PC-3 (cell line): ENCODE data around the gene S100A16. TPM values are rescaled to one million over a fixed set of nuclear protein-coding genes. Genes with fewer than 3 reads are reported as not detected.

Experiments
- ATAC-seq: fragments of 200-7000 bp; cut with Tn5 transposase; 2 replicates; pipeline ENCODE4 v1.9.1; 2020; ENCODE audit warnings: mild to moderate bottlenecking, moderate library complexity
- BruUV-seq: library from RNA; stranded (reverse); fragments of 400-500 nt; replicated peaks from 2 replicates; lab custom pipeline; 2021; lab: Mats Ljungman, UMichigan
- CTCF ChIA-PET: fragments of 300-600 bp; sonication (Branson Sonifier 250); formaldehyde crosslinking; loops from one replicate; lab custom pipeline; 2022; ENCODE audit warnings: antibody characterized with exemption; lab: Charles Lee
- POLR2A ChIA-PET: fragments of 300-600 bp; sonication (Branson Sonifier 250); formaldehyde crosslinking; loops from one replicate; lab custom pipeline; 2022; ENCODE audit warnings: antibody characterized with exemption; ENCODE audit not compliant: unreplicated experiment; lab: Charles Lee
- DNase-seq: peaks from one replicate; pipeline ENCODE4 v3.0.0-alpha.2; 2015
- H2AFZ ChIP-seq: fragments of 300-600 bp; sonication (generic); 2 replicates; pipeline ENCODE4 v1.6.0; 2016; ENCODE audit warnings: antibody characterized with exemption, low read length
- H3F3A ChIP-seq: fragments of 300-600 bp; sonication (generic); one replicate; pipeline ENCODE4 v1.6.0; 2017; ENCODE audit warnings: antibody characterized with exemption, low read length, control low read depth, mild to moderate bottlenecking; ENCODE audit not compliant: unreplicated experiment
- H3K27ac ChIP-seq: fragments of 300-600 bp; sonication (generic); 2 replicates; pipeline ENCODE4 v1.5.1; 2016; ENCODE audit warnings: mild to moderate bottlenecking, low read length
- H3K27me3 ChIP-seq: fragments of 300-600 bp; sonication (generic); 2 replicates; pipeline ENCODE4 v1.6.1; 2016; ENCODE audit warnings: low read length, mixed read lengths
- H3K36me3 ChIP-seq: fragments of 300-600 bp; sonication (generic); 2 replicates; pipeline ENCODE4 v1.6.1; 2016; ENCODE audit warnings: low read depth, mixed run types, low read length, mixed read lengths
- H3K4me1 ChIP-seq: fragments of 300-600 bp; sonication (generic); 2 replicates; pipeline ENCODE4 v1.5.1; 2016; ENCODE audit warnings: low read length; ENCODE audit not compliant: insufficient read depth
- H3K4me2 ChIP-seq: fragments of 300-600 bp; sonication (generic); 2 replicates; pipeline ENCODE4 v1.6.0; 2016; ENCODE audit warnings: low read length
- H3K4me3 ChIP-seq: fragments of 300-600 bp; sonication (generic); 2 replicates; pipeline ENCODE4 v1.5.1; 2016; ENCODE audit warnings: mild to moderate bottlenecking, low read length, mixed read lengths
- H3K79me2 ChIP-seq: fragments of 300-600 bp; sonication (generic); 2 replicates; pipeline ENCODE4 v1.6.1; 2017; ENCODE audit warnings: low read length, mixed read lengths
- H3K9ac ChIP-seq: fragments of 300-600 bp; sonication (generic); 2 replicates; pipeline ENCODE4 v1.6.0; 2016; ENCODE audit warnings: mild to moderate bottlenecking, low read length
- H3K9me2 ChIP-seq: fragments of 300-600 bp; sonication (generic); replicated peaks from 2 replicates; pipeline ENCODE4 v1.6.1; 2016; ENCODE audit warnings: mixed run types, low read length, mixed read lengths
- H3K9me3 ChIP-seq: fragments of 300-600 bp; sonication (generic); 2 replicates; pipeline ENCODE4 v1.6.1; 2016; ENCODE audit warnings: low read length, mixed read lengths
- H4K20me1 ChIP-seq: fragments of 300-600 bp; sonication (generic); 2 replicates; pipeline ENCODE4 v1.6.1; 2016; ENCODE audit warnings: low read length, mixed read lengths
- EZH2 ChIP-seq: fragments of 300-600 bp; sonication (generic); IDR thresholded peaks from one replicate; pipeline ENCODE4 v1.6.1; 2017; ENCODE audit warnings: antibody characterized with exemption, mild to moderate bottlenecking, low read length; ENCODE audit not compliant: unreplicated experiment
- EZH2phosphoT487 ChIP-seq: fragments of 300-600 bp; sonication (generic); IDR thresholded peaks from 2 replicates; pipeline ENCODE4 v1.6.1; 2018; ENCODE audit warnings: mild to moderate bottlenecking, antibody characterized with exemption, low read length, borderline replicate concordance
- intact Hi-C: fragments of 100-400 bp; cut with micrococcal nuclease; formaldehyde crosslinking; loops from 2 replicates; pipeline ENCODE4 v1.9.0; 2023
- total RNA-seq: library from RNA; depleted of rRNA; stranded (reverse); fragments of >200 nt; gene quantifications from 2 replicates; pipeline ENCODE4 v1.2.3, GENCODE V29; 2014
- TF ChIP-seq, protein P1 (sequence below): fragments of 300-600 bp; sonication (generic); conservative IDR thresholded peaks from 2 replicates; pipeline ENCODE4 v1.5.1; 2017; ENCODE audit warnings: antibody characterized with exemption, low read depth, mild to moderate bottlenecking, low read length

Gene S100A16
- total RNA-seq, 1 experiment from 2014 or later = 1,254 TPM

DNA sequence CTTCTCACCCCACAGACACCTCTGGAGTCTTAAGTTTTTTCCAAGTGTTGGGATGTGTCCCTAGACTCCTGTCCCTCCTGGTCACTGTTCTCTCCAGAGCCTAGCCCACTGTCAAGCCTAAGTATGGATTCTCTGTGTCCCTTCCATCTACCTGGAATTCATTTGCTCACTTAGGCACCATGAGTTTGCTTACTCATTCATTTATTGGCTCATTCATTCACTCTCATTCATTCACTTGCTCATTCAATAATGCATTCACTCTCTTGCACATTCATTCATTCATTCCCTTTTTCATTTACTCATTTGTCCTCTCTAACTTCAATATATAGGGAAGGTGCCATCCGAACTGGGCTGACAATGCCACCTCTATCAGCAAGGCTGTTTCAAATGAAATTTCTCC lies 1.6 kb downstream of the S100A16 start:
- ATAC-seq (no peak), DNase-seq (no peak)
- Histone ChIP-seq H3K9me3 (no peaks in the 10 kb centered on the region), H3K79me2 (peaks cover 92% of the 10 kb centered on the region), H3K27ac (peak overlapping the region; percentile 100), H3K27me3 (no peaks in the 10 kb centered on the region), H3K36me3 (peaks cover 25% of the 10 kb centered on the region), H2AFZ (no peak overlapping the region), H3K9me2 (no peaks in the 10 kb centered on the region), H3K4me1 (peaks cover 73% of the 10 kb centered on the region), H3F3A (peaks cover 27% of the 10 kb centered on the region), H3K4me2 (peak overlapping the region; percentile 88), H4K20me1 (no peaks in the 10 kb centered on the region), H3K4me3 (peak overlapping the region; percentile 93), H3K9ac (peak overlapping the region; percentile 97)
- intact Hi-C loops = no loop called here
- TF ChIP-seq EZH2 (no peak), EZH2phosphoT487 (no peak)
- TF ChIP-seq, protein P1, sequence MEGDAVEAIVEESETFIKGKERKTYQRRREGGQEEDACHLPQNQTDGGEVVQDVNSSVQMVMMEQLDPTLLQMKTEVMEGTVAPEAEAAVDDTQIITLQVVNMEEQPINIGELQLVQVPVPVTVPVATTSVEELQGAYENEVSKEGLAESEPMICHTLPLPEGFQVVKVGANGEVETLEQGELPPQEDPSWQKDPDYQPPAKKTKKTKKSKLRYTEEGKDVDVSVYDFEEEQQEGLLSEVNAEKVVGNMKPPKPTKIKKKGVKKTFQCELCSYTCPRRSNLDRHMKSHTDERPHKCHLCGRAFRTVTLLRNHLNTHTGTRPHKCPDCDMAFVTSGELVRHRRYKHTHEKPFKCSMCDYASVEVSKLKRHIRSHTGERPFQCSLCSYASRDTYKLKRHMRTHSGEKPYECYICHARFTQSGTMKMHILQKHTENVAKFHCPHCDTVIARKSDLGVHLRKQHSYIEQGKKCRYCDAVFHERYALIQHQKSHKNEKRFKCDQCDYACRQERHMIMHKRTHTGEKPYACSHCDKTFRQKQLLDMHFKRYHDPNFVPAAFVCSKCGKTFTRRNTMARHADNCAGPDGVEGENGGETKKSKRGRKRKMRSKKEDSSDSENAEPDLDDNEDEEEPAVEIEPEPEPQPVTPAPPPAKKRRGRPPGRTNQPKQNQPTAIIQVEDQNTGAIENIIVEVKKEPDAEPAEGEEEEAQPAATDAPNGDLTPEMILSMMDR = no peak
- POLR2A ChIA-PET = interaction anchor here (0.6 to 2.0 kb wide), 4 partner anchors 23 to 161 kb away, joined by 4 to 8 read pairs (median 6); partner anchors contain the start of gene CHTOP
- TSS peak; percentile 73 for BruUV-seq
- CTCF ChIA-PET = interaction anchor here (2.5 kb wide), 1 partner anchor 39 kb away, joined by 9 read pairs; no protein-coding TSS in a partner anchor

DNA sequence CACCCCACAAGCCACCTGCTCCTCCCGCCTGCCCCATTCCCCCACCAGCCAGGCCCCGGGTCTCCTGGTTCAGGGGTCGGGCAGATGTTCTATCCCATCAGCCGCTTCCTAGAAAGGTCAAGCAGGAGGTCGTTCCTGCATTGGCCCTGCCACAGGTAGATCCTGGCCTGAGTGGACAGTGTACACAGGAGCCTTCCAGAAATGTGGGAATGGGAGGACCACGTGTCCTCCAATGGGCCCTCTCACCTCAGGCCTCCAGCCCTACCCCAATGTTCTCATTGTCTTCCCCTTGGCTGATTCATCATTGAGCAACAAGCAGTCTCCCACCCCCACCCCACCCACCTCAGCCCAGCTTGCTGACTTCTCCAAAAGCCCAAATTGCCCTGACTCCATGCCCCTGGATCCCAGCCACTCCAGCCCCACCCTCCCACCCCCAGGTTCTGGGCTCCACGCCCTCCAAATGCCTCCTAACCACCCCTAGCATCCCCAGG lies 2.1 kb downstream of the S100A16 start:
- no peaks in the 10 kb centered on the region for H4K20me1 ChIP-seq
- peaks cover 27% of the 10 kb centered on the region for H3F3A ChIP-seq
- H3K4me3 ChIP-seq = peak overlapping the region; percentile 93
- H3K4me1 ChIP-seq = peaks cover 68% of the 10 kb centered on the region
- ChIA-PET POLR2A (interaction anchor here (0.6 to 2.0 kb wide), 6 partner anchors 16 to 161 kb away, joined by 3 to 8 read pairs (median 6); partner anchors contain the start of genes CHTOP and S100A13), CTCF (interaction anchor here (0.9 to 2.5 kb wide), 2 partner anchors 17 to 38 kb away, joined by 4 to 9 read pairs; partner anchors contain the start of gene S100A13)
- peak; percentile 94 for DNase-seq
- H3K9me2 ChIP-seq = no peaks in the 10 kb centered on the region
- BruUV-seq = no TSS peak
- ATAC-seq = peak; percentile 17
- H3K79me2 ChIP-seq = peaks cover 88% of the 10 kb centered on the region
- peak overlapping the region; percentile 97 for H3K9ac ChIP-seq
- H3K36me3 ChIP-seq = peaks cover 29% of the 10 kb centered on the region
- intact Hi-C loops = no loop called here
- no peaks in the 10 kb centered on the region for H3K9me3 ChIP-seq
- H2AFZ ChIP-seq = no peak overlapping the region
- no peaks in the 10 kb centered on the region for H3K27me3 ChIP-seq
- H3K27ac ChIP-seq = peak overlapping the region; percentile 100
- TF ChIP-seq, protein P1 = no peak
- TF ChIP-seq EZH2 (no peak), EZH2phosphoT487 (no peak)
- H3K4me2 ChIP-seq = peak overlapping the region; percentile 95

DNA sequence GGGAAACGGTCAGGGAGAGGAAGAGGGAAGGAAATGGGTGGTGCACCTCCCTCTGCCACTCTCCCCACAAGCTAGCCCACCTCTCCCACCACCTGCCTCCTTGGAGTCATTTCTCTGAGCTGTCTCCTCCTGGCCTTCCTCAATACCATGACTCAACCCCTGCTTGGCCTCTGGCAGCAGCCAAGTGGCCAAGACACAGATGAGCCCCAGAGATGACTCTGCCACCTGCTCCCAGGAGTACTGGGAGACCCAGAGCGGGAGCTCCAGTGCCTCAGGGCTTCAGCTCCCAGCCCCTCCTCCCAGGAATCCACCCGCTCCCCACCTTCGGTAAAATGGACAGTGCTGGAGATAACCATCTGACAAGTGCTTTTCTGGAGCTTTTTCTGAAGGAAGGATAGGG lies 2.6 kb downstream of the S100A16 start:
- peaks cover 63% of the 10 kb centered on the region for H3K4me1 ChIP-seq
- no TSS peak for BruUV-seq
- no peaks in the 10 kb centered on the region for H4K20me1 ChIP-seq
- H3K4me2 ChIP-seq = peak overlapping the region; percentile 95
- DNase-seq (peak; percentile 95), ATAC-seq (peak; percentile 16)
- H3K9ac ChIP-seq = peak overlapping the region; percentile 97
- no peak overlapping the region for H2AFZ ChIP-seq
- ChIA-PET POLR2A (interaction anchor here (0.7 to 2.0 kb wide), 4 partner anchors 17 to 75 kb away, joined by 3 to 8 read pairs (median 7); partner anchors contain the start of genes CHTOP and S100A13), CTCF (interaction anchor here (0.9 to 2.5 kb wide), 2 partner anchors 17 to 38 kb away, joined by 4 to 9 read pairs; partner anchors contain the start of gene S100A13)
- TF ChIP-seq EZH2phosphoT487 = no peak
- TF ChIP-seq EZH2 = no peak
- TF ChIP-seq, protein P1 = no peak
- H3K9me2 ChIP-seq = no peaks in the 10 kb centered on the region
- peaks cover 32% of the 10 kb centered on the region for H3K36me3 ChIP-seq
- peak overlapping the region; percentile 68 for H3K4me3 ChIP-seq
- intact Hi-C loops = no loop called here
- H3K27me3 ChIP-seq = no peaks in the 10 kb centered on the region
- H3K9me3 ChIP-seq = no peaks in the 10 kb centered on the region
- peak overlapping the region; percentile 100 for H3K27ac ChIP-seq
- H3K79me2 ChIP-seq = peaks cover 82% of the 10 kb centered on the region
- H3F3A ChIP-seq = peaks cover 27% of the 10 kb centered on the region
